ENCODE data around the gene INPP4B.

INPP4B gene

DNA sequence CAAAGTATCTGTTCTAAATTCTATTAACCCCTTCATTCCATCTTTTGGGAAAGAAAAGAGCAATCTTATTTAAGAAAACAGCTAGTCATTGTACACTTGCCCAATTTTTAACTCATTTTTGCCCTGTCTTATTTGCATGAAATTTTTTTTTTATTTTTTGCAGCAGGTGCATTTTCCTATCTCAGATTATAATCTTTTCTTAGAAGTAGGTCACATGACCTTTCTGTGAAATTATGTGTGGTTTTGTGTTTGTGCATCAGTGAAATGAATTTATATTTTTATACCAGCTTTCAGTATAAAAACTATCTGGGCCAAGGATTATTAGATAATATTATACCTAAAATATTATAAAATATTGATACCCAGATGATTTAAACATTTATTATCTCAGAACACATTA is 145.6 kb downstream of the INPP4B start:
- H3K27ac ChIP-seq = no peak overlapping the region
- TF ChIP-seq, protein P1, sequence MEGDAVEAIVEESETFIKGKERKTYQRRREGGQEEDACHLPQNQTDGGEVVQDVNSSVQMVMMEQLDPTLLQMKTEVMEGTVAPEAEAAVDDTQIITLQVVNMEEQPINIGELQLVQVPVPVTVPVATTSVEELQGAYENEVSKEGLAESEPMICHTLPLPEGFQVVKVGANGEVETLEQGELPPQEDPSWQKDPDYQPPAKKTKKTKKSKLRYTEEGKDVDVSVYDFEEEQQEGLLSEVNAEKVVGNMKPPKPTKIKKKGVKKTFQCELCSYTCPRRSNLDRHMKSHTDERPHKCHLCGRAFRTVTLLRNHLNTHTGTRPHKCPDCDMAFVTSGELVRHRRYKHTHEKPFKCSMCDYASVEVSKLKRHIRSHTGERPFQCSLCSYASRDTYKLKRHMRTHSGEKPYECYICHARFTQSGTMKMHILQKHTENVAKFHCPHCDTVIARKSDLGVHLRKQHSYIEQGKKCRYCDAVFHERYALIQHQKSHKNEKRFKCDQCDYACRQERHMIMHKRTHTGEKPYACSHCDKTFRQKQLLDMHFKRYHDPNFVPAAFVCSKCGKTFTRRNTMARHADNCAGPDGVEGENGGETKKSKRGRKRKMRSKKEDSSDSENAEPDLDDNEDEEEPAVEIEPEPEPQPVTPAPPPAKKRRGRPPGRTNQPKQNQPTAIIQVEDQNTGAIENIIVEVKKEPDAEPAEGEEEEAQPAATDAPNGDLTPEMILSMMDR (IDR thresholded peaks at IDR 0.05) = no peak
- TF ChIP-seq ZFX (IDR thresholded peaks at IDR 0.05; ENCODE audit: borderline replicate concordance) = no peak

DNA sequence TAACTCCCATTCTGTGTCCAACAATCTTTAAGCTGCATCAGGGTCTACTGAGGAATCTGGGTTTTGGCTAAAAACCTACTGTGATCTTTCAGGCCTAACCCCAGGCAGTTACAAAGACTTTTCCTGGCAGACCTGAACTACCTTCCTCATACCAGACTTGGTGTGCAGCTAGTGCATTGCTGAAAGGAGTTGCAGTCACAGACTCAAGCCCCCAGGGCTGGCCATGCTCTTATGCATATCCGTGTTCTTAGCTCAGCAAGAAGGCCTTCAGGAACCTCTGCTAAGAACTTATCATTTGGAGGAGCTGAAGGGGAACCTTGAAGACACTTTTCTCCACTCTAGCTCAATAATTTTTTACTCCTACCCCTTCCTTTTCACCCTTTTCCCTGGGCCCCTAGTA is 147.5 kb downstream of the INPP4B start:
- H3K27ac ChIP-seq = no peak overlapping the region
- TF ChIP-seq ZFX (IDR thresholded peaks at IDR 0.05; ENCODE audit: borderline replicate concordance) = no peak
- TF ChIP-seq, protein P1 (IDR thresholded peaks at IDR 0.05) = no peak

DNA sequence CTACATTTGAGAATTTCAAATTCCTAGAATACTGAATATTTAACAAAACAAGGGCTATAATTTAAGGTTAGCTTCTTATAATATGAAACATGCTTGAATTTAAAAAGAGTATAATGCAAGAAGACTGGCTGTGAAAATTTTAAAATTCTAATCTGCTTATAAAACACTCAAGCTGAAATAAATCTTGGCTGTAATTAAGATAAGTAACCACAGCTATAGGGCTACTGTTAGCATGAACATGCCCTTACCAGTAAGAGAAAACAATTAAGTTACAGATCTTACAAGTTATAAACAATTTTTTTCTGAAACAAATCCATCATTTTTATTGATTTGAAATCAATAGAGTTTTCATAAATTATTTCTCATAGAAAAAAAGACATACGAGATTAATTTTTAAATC is 148.2 kb downstream of the INPP4B start:
- H3K27ac ChIP-seq = no peak overlapping the region
- TF ChIP-seq ZFX (IDR thresholded peaks at IDR 0.05; ENCODE audit: borderline replicate concordance) = no peak
- TF ChIP-seq, protein P1 (IDR thresholded peaks at IDR 0.05) = no peak

DNA sequence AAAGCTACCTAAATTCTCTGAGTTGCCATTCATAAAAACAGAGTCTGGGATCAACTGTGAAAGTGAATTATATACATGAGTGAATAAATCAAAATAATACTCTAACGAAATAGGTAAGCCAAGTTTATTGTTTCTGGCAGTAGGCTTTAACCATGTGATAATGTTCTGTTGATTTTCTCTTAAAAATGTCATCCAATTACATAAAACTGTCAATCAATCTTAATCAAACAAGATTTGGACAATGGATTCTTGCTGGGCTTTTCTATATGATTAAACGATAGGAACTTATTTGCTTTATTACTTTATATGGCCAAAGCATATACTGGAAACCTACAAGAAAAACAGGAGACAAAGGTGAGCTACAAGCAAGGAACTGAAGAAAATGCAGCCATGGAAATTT is 148.8 kb downstream of the INPP4B start:
- peak overlapping the region; percentile 3; the same call in 1 of the 2 replicates for H3K27ac ChIP-seq
- TF ChIP-seq, protein P1 (IDR thresholded peaks at IDR 0.05) = no peak
- no peak for TF ChIP-seq ZFX (IDR thresholded peaks at IDR 0.05; ENCODE audit: borderline replicate concordance)

DNA sequence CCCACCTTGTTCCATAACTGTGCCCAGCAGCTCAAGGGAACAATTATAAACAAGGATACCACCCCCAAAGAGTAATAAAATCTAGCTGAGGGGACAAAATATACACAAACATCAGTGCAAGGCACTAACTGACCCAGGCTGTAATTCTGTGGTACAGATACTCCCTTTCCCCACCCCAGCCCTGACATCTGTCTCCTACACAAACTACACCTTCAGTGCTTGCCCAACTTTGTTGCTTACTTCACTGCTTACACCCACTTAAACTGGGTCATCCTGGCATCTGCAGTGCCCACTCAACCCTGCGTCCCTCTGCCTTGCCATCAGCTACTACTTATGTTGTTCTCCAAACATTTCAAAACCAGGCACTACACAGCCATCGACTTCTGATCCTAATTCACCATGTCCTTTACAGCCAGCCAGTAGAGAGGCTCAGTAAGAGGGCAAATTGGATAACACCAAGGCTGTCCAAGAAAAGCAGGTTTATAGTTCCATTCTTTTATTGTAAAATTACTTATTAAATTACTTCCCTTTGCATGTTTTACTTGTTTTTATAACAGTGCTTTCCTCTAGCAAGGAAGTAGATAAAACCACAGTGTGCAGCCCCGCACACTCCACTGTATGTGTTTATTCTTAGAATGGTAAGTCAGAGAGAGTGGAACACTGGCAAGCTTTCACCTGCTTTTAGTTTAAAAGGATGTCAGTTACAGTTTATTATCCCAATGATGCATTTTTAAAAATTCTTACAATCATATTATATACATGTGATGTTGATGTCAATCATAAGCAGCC is 149.6 kb downstream of the INPP4B start:
- no peak for TF ChIP-seq ZFX (IDR thresholded peaks at IDR 0.05; ENCODE audit: borderline replicate concordance)
- TF ChIP-seq, protein P1 (IDR thresholded peaks at IDR 0.05) = no peak

DNA sequence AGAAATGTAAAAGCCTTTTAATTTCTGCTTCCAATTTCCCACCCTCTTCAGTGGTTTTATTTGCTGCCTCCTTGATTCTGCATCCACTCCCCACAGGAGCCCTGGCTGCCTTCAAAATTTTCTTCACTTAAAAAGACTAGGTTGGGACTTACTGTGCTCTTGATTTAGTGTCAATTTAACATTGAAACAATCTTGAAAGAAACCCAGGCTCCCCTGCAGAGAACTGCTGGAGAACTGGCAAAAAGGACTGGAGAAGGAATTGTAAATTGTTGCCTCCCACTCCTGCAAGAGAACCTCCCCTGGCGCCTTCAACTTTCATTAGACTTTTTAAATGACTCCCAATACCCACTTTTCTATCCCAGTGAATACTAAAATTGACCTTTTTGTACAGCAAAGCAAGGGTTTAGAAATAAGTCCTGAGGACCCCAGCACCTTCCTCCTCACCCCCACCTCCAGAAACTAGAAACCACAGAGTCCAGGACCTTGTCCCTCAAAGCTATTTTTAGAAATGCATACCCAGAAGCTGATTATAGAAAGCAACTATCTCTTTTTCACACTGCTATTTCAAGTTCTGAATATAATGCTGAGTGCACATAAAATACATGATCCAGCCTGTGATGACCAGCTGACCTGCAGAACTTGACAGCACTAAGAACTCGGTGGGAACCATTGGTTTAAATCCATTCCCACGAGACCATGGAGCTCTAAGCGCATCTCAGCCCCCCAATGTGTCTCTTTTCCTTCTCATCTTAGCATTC is 155.5 kb downstream of the INPP4B start:
- TF ChIP-seq, protein P1 (IDR thresholded peaks at IDR 0.05) = no peak
- no peak for TF ChIP-seq ZFX (IDR thresholded peaks at IDR 0.05; ENCODE audit: borderline replicate concordance)
- no peak overlapping the region for H3K27ac ChIP-seq

More for the DNA sequence above, 149.6 kb downstream of the INPP4B start:
- H3K27ac ChIP-seq = no peak overlapping the region

Data from 22Rv1 (cell line).